GM12873 (cell line): ENCODE measurements around the gene LSM7.

Experiments
- CTCF ChIP-seq: IDR thresholded peaks from 2 replicates; pipeline ENCODE4 v1.5.1; 2012; ENCODE audit warnings: low read depth, mild to moderate bottlenecking, moderate library complexity, low read length, control low read depth; ENCODE audit not compliant: insufficient read depth; ENCODE audit errors: missing control alignments

Gene LSM7

GRCh38 chr19:2339644-2340310 is 11.4 kb upstream of the LSM7 start:
- no peak for TF ChIP-seq CTCF

- TF ChIP-seq CTCF, result no peak
These were observed 10.6 kb upstream of the LSM7 start for GRCh38 chr19:2338751-2339643.

GRCh38 chr19:2338055-2338615 is 9.7 kb upstream of the LSM7 start:
- TF ChIP-seq CTCF, result no peak

- TF ChIP-seq CTCF, result peak; percentile 27
These were observed 8.9 kb upstream of the LSM7 start for GRCh38 chr19:2337329-2337707.

- TF ChIP-seq CTCF, result no peak
These were observed 8.3 kb upstream of the LSM7 start for GRCh38 chr19:2336528-2337328.

GRCh38 chr19:2335848-2336247 is 7.5 kb upstream of the LSM7 start:
- TF ChIP-seq CTCF, result no peak
